LNCAP (cell line): Measurements from ENCODE around the gene PRSS50.

Source experiments
- TF ChIP-seq, protein P1 (sequence below): fragments of 450-650 bp; IDR thresholded peaks from 2 replicates; pipeline ENCODE4 v1.5.1; 2017; ENCODE audit warnings: mild to moderate bottlenecking

The PRSS50 gene

DNA sequence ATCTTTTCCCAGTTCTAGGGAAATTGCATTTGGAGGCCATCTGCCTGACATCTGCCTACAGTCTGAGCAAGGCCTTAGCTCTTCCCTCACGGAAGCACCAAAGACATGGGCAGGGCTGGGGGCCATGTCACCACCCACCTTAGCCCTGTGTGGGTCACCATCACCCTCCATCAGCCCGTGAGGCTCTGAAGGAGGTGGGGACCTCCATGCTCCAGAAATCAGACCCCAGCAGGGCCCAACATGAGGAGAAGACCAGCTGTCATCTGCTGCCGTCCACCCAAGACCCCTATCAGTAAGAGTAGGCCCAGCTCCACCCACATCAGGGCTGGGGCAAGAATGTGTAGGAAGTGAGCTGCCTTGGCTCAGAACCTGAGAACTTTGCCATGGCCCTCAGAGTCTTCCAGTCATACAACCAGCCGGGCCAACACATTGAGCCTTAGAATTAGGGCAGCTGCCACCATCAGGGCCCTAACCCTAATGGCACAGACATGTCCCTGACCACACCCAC lies 14.6 kb downstream of the PRSS50 start:
- TF ChIP-seq, protein P1, sequence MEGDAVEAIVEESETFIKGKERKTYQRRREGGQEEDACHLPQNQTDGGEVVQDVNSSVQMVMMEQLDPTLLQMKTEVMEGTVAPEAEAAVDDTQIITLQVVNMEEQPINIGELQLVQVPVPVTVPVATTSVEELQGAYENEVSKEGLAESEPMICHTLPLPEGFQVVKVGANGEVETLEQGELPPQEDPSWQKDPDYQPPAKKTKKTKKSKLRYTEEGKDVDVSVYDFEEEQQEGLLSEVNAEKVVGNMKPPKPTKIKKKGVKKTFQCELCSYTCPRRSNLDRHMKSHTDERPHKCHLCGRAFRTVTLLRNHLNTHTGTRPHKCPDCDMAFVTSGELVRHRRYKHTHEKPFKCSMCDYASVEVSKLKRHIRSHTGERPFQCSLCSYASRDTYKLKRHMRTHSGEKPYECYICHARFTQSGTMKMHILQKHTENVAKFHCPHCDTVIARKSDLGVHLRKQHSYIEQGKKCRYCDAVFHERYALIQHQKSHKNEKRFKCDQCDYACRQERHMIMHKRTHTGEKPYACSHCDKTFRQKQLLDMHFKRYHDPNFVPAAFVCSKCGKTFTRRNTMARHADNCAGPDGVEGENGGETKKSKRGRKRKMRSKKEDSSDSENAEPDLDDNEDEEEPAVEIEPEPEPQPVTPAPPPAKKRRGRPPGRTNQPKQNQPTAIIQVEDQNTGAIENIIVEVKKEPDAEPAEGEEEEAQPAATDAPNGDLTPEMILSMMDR, result no peak

DNA sequence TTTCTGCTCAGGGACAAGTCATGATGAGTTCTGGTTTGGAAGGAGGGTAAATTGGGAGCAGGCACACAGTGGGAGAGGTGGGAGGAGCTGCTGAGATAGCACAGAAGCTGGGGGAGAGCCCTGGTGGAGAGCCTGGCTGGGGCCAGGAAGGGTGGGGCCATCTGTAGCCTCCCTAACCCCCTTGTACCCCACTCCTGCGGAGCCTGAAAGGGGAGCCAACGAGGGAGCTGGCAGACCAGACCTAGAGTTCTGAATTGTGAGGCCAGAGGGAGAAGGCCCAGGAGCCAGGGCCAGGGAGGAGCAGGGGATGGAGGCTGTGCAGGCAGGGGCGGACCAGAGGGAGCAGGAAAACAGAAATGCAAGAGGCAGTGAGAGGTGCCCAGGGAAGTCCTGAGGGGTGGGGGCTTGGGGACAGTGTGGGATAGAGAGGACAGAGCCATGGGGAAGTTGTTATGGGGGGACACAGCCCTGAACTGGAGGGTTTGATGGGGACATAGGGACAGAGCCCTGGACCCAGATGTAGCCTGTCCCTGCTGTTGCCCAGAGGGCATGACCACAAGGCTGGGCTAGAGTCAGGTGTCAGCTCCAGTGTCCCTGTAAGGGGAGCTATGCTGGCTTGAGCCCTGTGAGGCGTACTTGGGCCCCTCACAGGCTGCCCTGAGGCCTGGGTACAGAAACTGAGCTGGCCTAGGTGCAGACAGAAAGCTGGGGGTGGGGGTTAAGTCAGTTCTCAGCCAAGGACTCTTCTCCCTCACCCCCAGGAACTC lies 15.2 kb downstream of the PRSS50 start:
- TF ChIP-seq, protein P1, result no peak

DNA sequence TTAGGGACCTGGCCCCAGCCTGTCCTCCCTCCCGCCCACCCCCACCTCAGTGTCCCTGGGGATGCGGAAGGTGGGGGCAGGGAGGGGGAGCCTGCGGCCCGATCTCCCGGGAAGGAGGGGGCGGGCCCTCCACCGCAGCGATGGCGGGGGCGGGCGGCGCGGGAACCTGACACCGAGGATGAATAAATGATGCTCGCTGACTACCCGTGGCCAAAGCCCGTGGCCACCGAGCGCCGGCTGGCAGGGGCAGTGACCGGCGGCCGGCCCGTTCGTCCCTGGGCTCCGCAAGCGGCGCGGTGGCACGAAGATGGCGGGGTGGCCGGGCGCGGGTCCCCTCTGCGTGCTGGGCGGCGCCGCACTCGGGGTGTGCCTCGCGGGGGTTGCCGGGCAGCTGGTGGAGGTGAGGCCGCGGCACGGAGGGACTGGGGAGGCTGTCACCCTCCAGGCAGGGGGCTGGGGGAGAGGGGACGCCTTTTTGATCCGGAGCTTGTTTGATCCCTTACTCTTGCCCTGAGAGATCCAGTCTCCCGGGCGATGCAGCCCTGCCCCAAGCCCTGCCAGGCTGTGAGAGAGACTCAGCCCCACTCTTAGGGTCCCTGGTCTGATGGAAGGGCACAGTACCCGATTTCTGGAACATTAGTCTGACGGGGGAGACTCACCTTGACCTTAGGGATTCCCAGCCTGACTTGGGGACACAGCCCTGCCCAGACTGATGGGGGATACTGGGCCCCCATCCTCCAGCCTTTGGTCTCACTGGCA lies 16.3 kb downstream of the PRSS50 start, which contains the start of gene TMIE:
TSS of gene TMIE (plus strand) at position 212 of the 759 bp plus-strand sequence. CDS start at position 308, 96 bp downstream.
- TF ChIP-seq, protein P1, result no peak

DNA sequence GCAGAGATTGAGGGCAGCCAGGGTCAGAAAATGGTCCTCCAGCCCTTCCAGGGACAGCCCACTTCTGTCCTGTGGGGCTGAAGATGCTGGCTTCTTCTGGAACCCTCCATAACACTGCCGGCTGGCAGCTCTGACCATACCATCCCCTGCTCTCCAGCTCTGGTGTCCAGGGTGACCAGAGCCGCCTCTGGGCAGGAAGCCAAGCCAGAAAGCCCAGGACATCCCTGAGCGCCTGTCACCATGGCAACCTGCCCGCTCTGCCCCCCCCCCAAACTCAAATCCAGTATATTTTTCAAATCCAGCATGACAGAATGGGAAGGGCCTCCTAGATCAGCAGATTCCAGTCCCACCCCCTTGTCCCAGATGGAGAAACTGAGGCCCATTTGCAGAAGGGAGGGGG lies 16.9 kb downstream of the PRSS50 start:
- TF ChIP-seq, protein P1, result no peak

DNA sequence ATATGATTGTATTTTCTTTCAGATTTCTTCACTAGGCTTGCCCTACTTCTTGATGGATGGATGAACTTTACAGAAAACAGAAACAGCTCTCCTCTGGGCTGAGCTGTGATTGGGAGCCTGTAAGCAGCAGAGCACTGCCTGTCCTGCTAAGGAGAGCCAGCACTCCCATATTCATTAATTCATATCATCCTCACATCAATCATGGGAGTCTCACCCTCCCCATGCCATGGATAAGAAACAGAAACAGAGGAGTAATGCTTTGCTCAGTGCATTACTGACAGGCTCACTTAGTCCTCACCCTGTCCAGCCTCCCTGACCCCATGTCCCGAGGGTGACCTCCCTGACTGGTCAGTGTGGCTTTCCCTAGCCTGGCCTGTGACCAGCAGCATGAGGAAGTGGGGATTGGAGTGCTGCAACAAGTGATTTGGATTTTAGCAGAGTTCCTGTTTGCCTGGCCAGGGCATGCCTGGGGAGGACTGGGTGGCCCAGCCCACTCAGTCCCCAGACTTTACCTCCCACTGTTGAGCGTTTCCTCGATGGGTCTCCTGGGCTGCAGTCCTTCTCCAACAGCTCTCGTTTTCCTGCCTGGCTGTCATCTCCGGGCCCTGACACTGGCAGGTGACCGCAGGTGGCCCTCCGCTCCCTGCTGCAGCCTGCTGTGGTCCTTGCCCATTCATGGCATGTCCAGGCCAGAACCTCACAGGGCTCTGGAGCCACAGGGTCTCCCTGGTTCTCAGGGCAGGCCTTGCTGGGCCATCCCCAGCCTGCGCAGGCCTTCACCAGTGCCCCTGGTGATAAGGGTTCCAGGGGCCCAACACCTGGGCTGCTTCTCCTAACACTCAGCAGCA lies 17.8 kb downstream of the PRSS50 start:
- TF ChIP-seq, protein P1, result no peak

DNA sequence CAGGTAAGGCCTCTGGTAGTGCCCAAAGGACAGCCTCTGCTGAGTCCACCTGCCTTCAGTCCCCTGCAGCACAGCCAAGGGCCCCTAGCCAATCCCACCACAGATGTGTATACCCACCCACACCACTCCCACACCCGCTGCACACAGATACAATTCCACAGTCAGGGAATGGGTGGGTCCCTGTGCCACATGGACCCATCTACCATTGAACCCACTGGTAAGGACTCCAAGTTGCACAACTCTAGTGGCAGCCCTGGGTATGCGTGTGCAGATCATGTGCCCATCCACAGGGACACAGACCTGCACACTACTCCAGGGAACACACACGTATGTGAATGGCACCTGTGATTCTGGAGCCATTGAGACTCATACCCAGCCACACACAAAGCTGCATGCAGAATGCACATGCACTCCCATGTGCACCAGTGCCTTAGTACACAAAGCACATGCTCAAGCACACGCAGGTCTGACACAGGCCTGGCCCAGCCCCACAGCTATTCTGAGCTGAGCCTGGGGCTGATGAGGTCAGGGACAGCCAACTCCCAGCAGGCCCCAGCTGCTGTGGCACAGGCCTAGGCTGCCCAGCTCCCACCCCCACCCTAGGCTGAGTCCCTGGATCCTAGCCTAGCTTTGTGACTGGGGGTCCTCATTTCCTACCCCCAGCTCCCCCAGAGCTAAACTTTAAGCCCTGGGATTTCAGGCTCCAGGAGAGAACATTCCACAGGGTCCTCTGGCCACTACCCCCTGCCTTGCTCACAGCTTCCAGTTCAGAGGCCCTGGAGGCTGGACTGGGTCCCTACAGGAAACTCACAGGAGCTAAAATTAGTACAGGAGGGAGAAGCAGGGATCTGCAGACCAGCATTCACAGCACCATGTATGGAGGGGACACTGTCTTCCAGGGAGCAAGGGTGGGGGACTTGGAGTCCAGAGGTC lies 21.4 kb downstream of the PRSS50 start:
- TF ChIP-seq, protein P1, result no peak
